ENCODE measurements around the gene ACAP3.

ACAP3 gene

DNA sequence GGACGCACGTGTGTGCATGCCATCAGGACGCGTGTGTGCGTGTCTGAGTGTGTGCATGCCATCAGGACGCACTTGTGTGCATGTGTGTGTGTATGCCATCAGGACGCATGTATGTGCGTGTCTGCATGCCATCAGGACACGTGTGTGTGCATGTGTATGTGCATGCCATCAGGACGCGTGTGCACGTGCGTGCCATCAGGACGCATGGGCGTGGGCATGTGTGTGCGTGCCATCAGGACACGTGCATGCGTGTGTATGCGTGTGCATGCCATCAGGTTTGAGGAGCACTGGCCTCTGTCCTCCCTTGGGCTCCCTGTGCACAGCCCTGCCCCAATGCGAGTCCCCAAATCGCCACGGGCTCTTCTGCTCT lies 48.6 kb downstream of the ACAP3 start:
- no peak overlapping the region for H3K4me2 ChIP-seq (ENCODE audit: low read length)

DNA sequence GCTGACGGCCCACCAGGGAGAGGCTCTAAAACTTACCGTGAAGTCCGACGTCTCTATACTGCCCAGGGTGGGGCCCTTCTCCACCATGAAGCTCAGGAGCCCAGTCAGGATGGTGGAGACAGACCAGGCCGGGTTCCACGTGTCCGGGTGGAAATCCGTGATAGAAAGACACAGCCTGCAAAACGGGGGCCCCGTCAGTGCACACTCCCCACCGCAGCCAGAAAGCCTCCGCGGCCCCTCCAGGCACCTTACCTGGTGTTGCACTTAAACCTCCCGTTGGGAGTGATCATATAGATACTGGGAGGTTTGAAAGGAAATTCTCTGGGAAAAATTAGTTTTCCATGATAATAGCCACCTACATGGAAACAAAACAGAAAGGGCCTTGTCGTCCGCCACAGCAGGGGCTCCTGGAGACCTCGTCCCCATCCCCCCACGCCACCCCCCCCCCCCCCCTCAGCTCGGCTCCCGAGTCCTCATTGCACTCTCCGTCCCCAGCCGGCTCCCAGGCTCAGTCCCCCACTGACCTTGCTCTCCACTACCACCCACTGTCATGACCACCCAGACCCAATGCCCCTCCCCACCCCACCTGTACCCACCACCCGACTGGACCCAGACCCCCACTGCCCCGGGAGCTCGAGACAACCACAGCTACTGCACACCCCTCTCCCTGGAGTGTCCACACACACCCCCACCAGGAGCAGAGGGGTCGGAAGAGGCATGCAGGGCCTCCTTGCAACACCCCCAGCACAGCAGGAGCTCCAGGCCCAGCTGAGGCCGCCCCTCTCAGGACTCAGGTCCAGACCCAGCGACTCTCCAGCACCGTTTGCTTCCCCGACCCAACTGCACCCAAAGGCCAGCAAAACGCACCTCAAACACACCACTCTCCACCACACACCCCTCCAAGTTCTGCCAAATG lies 50.5 kb downstream of the ACAP3 start:
- no peak for TF ChIP-seq EZH2phosphoT487 (IDR thresholded peaks at IDR 0.05; ENCODE audit: borderline replicate concordance, low read length)
- TF ChIP-seq, protein P1, sequence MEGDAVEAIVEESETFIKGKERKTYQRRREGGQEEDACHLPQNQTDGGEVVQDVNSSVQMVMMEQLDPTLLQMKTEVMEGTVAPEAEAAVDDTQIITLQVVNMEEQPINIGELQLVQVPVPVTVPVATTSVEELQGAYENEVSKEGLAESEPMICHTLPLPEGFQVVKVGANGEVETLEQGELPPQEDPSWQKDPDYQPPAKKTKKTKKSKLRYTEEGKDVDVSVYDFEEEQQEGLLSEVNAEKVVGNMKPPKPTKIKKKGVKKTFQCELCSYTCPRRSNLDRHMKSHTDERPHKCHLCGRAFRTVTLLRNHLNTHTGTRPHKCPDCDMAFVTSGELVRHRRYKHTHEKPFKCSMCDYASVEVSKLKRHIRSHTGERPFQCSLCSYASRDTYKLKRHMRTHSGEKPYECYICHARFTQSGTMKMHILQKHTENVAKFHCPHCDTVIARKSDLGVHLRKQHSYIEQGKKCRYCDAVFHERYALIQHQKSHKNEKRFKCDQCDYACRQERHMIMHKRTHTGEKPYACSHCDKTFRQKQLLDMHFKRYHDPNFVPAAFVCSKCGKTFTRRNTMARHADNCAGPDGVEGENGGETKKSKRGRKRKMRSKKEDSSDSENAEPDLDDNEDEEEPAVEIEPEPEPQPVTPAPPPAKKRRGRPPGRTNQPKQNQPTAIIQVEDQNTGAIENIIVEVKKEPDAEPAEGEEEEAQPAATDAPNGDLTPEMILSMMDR (IDR thresholded peaks at IDR 0.05; ENCODE audit: low read depth, low read length, poor library complexity, severe bottlenecking), result no peak
- peaks cover 19% of the 10 kb centered on the region for H3K4me1 ChIP-seq (ENCODE audit: control insufficient read depth, low read length)
- H3K36me3 ChIP-seq (ENCODE audit: control insufficient read depth, low read length), result peaks cover 68% of the 10 kb centered on the region

More for the DNA sequence above, 48.6 kb downstream of the ACAP3 start:
- 0 out of 2 replicates have a peak, but pooled peaks cover 3% of the 10 kb centered on the region for H3F3A ChIP-seq (ENCODE audit: control insufficient read depth, insufficient read depth)
- H4K20me1 ChIP-seq (ENCODE audit: control insufficient read depth, insufficient read depth, low read depth, low read length), result no peaks in the 10 kb centered on the region
- H3K36me3 ChIP-seq (ENCODE audit: control insufficient read depth, low read length), result peaks cover 71% of the 10 kb centered on the region
- peaks cover 19% of the 10 kb centered on the region for H3K4me1 ChIP-seq (ENCODE audit: control insufficient read depth, low read length)
- H3K79me2 ChIP-seq (ENCODE audit: control insufficient read depth, low read length), result peaks cover 30% of the 10 kb centered on the region
- H3K27me3 ChIP-seq (ENCODE audit: control insufficient read depth, low read length), result no peaks in the 10 kb centered on the region
- H3K9me3 ChIP-seq (ENCODE audit: control insufficient read depth, insufficient read depth, low read length), result no peaks in the 10 kb centered on the region
- no peak overlapping the region for H3K27ac ChIP-seq (ENCODE audit: low read depth, low read length)
- no peak for TF ChIP-seq EZH2phosphoT487 (IDR thresholded peaks at IDR 0.05; ENCODE audit: borderline replicate concordance, low read length)
- TF ChIP-seq, protein P1 (IDR thresholded peaks at IDR 0.05; ENCODE audit: low read depth, low read length, poor library complexity, severe bottlenecking), result no peak
- H3K9me2 ChIP-seq (replicated peaks; ENCODE audit: control insufficient read depth, low read length), result no peaks in the 10 kb centered on the region
- no peak overlapping the region for H3K4me3 ChIP-seq (ENCODE audit: low read length)

DNA sequence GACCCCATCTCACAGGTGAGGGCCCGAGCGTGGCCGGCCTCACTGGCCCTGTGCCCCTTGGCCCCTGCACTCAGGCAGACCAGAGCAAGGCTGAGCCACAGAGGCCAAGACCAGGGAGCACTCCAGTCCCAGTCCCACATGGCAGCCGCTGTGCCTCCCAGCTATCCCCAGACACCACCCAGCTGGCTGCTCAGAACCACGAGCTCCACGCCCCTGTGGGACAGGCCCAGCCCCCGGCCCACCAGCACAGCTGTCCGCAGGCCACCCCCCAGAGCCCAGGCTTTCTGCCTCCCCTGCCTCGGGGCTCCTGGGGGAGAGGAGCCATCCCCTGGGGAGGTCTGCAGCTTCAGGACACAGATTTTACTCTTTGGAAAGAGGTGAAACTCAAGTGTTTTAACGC lies 52.1 kb downstream of the ACAP3 start:
- no peaks in the 10 kb centered on the region for H3K27me3 ChIP-seq (ENCODE audit: control insufficient read depth, low read length)
- no peaks in the 10 kb centered on the region for H3K9me2 ChIP-seq (replicated peaks; ENCODE audit: control insufficient read depth, low read length)
- no peaks in the 10 kb centered on the region for H4K20me1 ChIP-seq (ENCODE audit: control insufficient read depth, insufficient read depth, low read depth, low read length)
- H3K79me2 ChIP-seq (ENCODE audit: control insufficient read depth, low read length), result peaks cover 17% of the 10 kb centered on the region
- H3K36me3 ChIP-seq (ENCODE audit: control insufficient read depth, low read length), result peaks cover 57% of the 10 kb centered on the region
- H3K4me2 ChIP-seq (ENCODE audit: low read length), result no peak overlapping the region
- no peak overlapping the region for H3K4me3 ChIP-seq (ENCODE audit: low read length)
- H3K9me3 ChIP-seq (ENCODE audit: control insufficient read depth, insufficient read depth, low read length), result no peaks in the 10 kb centered on the region
- H3K4me1 ChIP-seq (ENCODE audit: control insufficient read depth, low read length), result peaks cover 23% of the 10 kb centered on the region
- 0 out of 2 replicates have a peak, but pooled peaks cover 1% of the 10 kb centered on the region for H3F3A ChIP-seq (ENCODE audit: control insufficient read depth, insufficient read depth)
- no peak for TF ChIP-seq EZH2phosphoT487 (IDR thresholded peaks at IDR 0.05; ENCODE audit: borderline replicate concordance, low read length)
- TF ChIP-seq, protein P1 (IDR thresholded peaks at IDR 0.05; ENCODE audit: low read depth, low read length, poor library complexity, severe bottlenecking), result no peak
- H3K27ac ChIP-seq (ENCODE audit: low read depth, low read length), result no peak overlapping the region

More for the DNA sequence above, 50.5 kb downstream of the ACAP3 start:
- Histone ChIP-seq H3K4me3 (ENCODE audit: low read length) (no peak overlapping the region), H3F3A (ENCODE audit: control insufficient read depth, insufficient read depth) (0 out of 2 replicates have a peak, but pooled peaks cover 3% of the 10 kb centered on the region), H4K20me1 (ENCODE audit: control insufficient read depth, insufficient read depth, low read depth, low read length) (no peaks in the 10 kb centered on the region), H3K27ac (ENCODE audit: low read depth, low read length) (no peak overlapping the region), H3K9me2 (replicated peaks; ENCODE audit: control insufficient read depth, low read length) (no peaks in the 10 kb centered on the region), H3K9me3 (ENCODE audit: control insufficient read depth, insufficient read depth, low read length) (no peaks in the 10 kb centered on the region), H3K27me3 (ENCODE audit: control insufficient read depth, low read length) (no peaks in the 10 kb centered on the region), H3K4me2 (ENCODE audit: low read length) (no peak overlapping the region), H3K79me2 (ENCODE audit: control insufficient read depth, low read length) (peaks cover 22% of the 10 kb centered on the region)

Measured in DOHH2 (cell line).